Activated CD8-positive, alpha-beta T cell treated with anti-CD3 and anti-CD28 coated beads for 36 hours (primary cell): ENCODE data around the gene FOXC1. TPM values are rescaled to one million over a fixed set of nuclear protein-coding genes. Genes with fewer than 3 reads are reported as not detected.
A peak's percentile ranks its signal among the peaks of the same experiment; 100 is the strongest.

ENCODE experiments used
- ATAC-seq: fragments of 200-7000 bp; cut with Tn5 transposase; one replicate; pipeline ENCODE4 v1.10.0; 2021; ENCODE audit warnings: mild to moderate bottlenecking, moderate library complexity
- CTCF ChIA-PET: fragments of 350-600 bp; sonication (Branson Sonifier 250); formaldehyde crosslinking; loops from one replicate; lab custom pipeline; 2021; ENCODE audit warnings: antibody characterized with exemption; lab: Charles Lee
- POLR2A ChIA-PET: fragments of 350-600 bp; sonication (Branson Sonifier 250); formaldehyde crosslinking; loops from one replicate; lab custom pipeline; 2021; ENCODE audit warnings: antibody characterized with exemption; lab: Charles Lee
- DNase-seq: peaks from one replicate; pipeline ENCODE4 v3.0.0-alpha.2; 2020
- H3K27ac Mint-ChIP-seq: one replicate; pipeline ENCODE4 v1.8.0; 2021; ENCODE audit warnings: mild to moderate bottlenecking, mixed read lengths
- H3K27me3 Mint-ChIP-seq: one replicate; pipeline ENCODE4 v1.8.0; 2021; ENCODE audit warnings: mixed read lengths
- H3K36me3 Mint-ChIP-seq: one replicate; pipeline ENCODE4 v1.8.0; 2021; ENCODE audit warnings: low read depth, mixed read lengths
- H3K4me1 Mint-ChIP-seq: one replicate; pipeline ENCODE4 v1.8.0; 2021; ENCODE audit warnings: low read depth, mixed read lengths
- H3K4me3 Mint-ChIP-seq: one replicate; pipeline ENCODE4 v1.8.0; 2021; ENCODE audit warnings: mild to moderate bottlenecking, moderate library complexity, mixed read lengths
- H3K9me3 Mint-ChIP-seq: one replicate; pipeline ENCODE4 v1.8.0; 2021; ENCODE audit warnings: mixed read lengths
- intact Hi-C: fragments of 100-400 bp; cut with micrococcal nuclease; formaldehyde crosslinking; loops from one replicate; pipeline ENCODE4 v1.10.0; 2022
- total RNA-seq, 2 experiments: library from RNA; stranded (reverse); gene quantifications; one replicate each; pipeline ENCODE4 v1.2.3, GENCODE V29; 2021
- TF ChIP-seq, protein P1 (sequence below): fragments of 200-600 bp; IDR thresholded peaks from one replicate; pipeline ENCODE4 v1.8.0; 2022; ENCODE audit warnings: antibody characterized with exemption, mild to moderate bottlenecking

Gene FOXC1
- total RNA-seq, 2 experiments from 2014 or later = 0.16 TPM; not detected in 1

DNA sequence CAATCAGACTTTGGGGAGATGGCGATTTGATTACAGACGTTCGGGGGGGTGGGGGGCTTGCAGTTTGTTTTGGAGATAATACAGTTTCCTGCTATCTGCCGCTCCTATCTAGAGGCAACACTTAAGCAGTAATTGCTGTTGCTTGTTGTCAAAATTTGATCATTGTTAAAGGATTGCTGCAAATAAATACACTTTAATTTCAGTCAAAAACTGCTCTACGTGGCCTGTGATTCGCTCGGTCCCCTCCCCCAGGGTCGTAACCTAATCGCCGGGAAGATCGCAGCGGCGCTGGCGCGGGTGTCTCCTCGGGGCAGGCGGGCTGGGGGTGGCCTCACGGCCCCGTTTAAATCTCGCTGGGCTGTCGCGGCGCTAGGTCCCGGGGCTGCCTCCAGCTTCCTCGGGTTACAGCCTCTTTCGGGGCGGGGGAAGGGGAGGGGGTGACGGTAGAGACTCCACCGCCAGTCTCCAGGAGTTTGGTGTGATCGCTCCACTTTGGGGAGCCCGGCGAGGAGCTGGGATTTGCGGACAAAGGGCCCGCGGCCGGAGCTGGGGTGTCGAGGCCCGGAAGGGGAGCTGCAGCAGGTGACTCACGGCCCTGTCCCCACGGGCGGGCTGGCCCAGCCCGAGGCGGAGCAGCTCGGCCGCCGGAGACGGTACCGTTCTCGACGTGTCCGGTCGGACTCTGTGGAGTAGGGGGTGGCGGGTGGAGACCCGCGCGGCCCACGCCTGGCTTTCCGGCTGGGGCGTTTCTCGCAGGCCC lies 4.2 kb downstream of the FOXC1 start:
- ATAC-seq = no peak

DNA sequence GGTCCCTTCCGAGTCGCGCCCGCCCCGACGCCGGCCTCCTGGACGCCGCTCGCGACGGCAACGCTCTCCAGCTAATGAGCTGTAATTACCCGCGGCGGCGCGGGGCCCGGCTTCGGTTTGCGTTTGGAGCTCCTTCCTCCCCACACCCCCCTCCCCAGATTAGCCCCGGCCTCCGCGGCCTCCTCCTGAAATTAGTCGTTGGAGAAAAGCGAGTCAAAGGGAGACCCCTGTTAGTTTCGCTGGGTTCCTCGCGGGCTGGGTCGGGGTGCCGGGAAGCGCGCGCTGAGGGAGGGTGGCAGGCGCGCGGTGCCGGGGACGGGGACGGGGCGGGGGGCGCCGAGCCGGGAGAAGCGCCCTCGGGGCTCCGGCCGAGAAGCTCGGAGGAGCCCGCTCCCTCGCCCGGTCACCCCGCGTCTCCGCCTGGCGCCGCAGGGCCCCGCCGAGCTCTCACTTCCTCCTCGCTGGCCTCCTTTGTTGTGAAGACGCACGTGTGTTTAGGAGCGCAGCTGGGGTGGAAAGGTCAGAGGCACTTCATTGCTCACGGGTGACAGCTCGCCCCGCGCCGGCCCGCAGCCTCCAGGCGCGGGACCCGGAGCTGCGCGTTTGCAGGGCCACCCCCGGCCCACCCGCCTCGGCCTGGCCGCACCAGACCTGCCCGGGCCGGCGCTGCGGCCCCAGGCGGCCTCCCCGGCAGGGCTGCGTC lies 4.9 kb downstream of the FOXC1 start:
- Mint-ChIP-seq H3K36me3 (no peaks in the 10 kb centered on the region), H3K27me3 (peaks cover 55% of the 10 kb centered on the region), H3K4me1 (peaks cover 9% of the 10 kb centered on the region), H3K4me3 (no peak overlapping the region), H3K27ac (no peak overlapping the region), H3K9me3 (no peaks in the 10 kb centered on the region)
- TF ChIP-seq, protein P1, sequence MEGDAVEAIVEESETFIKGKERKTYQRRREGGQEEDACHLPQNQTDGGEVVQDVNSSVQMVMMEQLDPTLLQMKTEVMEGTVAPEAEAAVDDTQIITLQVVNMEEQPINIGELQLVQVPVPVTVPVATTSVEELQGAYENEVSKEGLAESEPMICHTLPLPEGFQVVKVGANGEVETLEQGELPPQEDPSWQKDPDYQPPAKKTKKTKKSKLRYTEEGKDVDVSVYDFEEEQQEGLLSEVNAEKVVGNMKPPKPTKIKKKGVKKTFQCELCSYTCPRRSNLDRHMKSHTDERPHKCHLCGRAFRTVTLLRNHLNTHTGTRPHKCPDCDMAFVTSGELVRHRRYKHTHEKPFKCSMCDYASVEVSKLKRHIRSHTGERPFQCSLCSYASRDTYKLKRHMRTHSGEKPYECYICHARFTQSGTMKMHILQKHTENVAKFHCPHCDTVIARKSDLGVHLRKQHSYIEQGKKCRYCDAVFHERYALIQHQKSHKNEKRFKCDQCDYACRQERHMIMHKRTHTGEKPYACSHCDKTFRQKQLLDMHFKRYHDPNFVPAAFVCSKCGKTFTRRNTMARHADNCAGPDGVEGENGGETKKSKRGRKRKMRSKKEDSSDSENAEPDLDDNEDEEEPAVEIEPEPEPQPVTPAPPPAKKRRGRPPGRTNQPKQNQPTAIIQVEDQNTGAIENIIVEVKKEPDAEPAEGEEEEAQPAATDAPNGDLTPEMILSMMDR = no peak
- POLR2A ChIA-PET = interaction anchor here (1.0 kb wide), 1 partner anchor 80 kb away, joined by 3 read pairs; no protein-coding TSS in a partner anchor
- intact Hi-C loops = no loop called here
- DNase-seq = peak; percentile 23
- CTCF ChIA-PET = interaction anchor here (0.9 to 2.5 kb wide), 5 partner anchors 10 to 489 kb away, joined by 3 to 8 read pairs (median 3); no protein-coding TSS in a partner anchor
- ATAC-seq = no peak

More for the DNA sequence above, 4.2 kb downstream of the FOXC1 start:
- POLR2A ChIA-PET = interaction anchor here (1.0 kb wide), 1 partner anchor 81 kb away, joined by 3 read pairs; no protein-coding TSS in a partner anchor
- CTCF ChIA-PET = interaction anchor here (0.9 to 2.5 kb wide), 4 partner anchors 11 to 490 kb away, joined by 3 to 8 read pairs (median 4); no protein-coding TSS in a partner anchor
- no peaks in the 10 kb centered on the region for H3K9me3 Mint-ChIP-seq
- H3K4me3 Mint-ChIP-seq = no peak overlapping the region
- DNase-seq = no peak
- TF ChIP-seq, protein P1 = no peak
- intact Hi-C loops = no loop called here
- H3K27me3 Mint-ChIP-seq = peaks cover 57% of the 10 kb centered on the region
- H3K36me3 Mint-ChIP-seq = no peaks in the 10 kb centered on the region
- no peak overlapping the region for H3K27ac Mint-ChIP-seq
- H3K4me1 Mint-ChIP-seq = peaks cover 11% of the 10 kb centered on the region

DNA sequence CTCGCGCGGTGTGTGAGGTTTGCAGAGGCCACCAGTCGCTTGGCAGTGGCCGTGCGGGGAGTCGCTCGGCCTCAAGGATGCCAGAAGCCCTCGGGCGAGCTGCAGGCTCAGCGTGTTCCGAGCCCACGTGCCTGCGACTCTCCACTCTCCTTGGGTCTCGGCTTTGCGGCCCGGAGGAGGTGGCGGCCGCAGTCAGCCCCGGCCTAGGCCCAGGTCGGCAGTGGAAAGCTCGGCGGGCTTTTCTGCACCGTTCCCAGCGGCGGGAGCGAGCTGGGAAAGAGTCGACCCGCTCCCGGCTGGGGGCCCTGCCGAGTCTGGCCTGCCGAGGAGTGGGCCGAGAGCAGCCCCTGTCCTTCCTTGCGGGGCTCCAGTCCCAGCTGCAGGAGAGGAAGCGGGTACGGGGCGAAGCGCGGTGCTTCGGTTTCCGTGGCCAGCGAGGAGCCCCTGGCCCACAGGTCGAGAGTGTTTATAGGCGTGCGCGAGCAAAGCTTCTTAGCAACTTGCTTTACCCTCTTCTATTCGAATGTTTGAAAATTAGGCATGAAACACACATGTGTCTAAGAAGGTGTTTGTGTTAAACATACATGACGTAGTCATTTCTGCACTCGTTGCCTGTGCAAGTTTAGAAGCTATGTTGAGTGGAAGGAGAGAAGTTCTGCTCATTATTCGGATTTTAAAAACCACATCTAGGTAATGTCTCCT lies 5.6 kb downstream of the FOXC1 start:
- peaks cover 55% of the 10 kb centered on the region for H3K27me3 Mint-ChIP-seq
- intact Hi-C loops = no loop called here
- H3K27ac Mint-ChIP-seq = no peak overlapping the region
- POLR2A ChIA-PET = no interaction called here
- ATAC-seq (no peak), DNase-seq (no peak)
- H3K36me3 Mint-ChIP-seq = no peaks in the 10 kb centered on the region
- TF ChIP-seq, protein P1 = no peak
- H3K4me3 Mint-ChIP-seq = no peak overlapping the region
- H3K9me3 Mint-ChIP-seq = no peaks in the 10 kb centered on the region
- CTCF ChIA-PET = interaction anchor here (0.8 to 2.5 kb wide), 8 partner anchors 8 to 1019 kb away, joined by 3 to 8 read pairs (median 3); no protein-coding TSS in a partner anchor
- peaks cover 9% of the 10 kb centered on the region for H3K4me1 Mint-ChIP-seq

DNA sequence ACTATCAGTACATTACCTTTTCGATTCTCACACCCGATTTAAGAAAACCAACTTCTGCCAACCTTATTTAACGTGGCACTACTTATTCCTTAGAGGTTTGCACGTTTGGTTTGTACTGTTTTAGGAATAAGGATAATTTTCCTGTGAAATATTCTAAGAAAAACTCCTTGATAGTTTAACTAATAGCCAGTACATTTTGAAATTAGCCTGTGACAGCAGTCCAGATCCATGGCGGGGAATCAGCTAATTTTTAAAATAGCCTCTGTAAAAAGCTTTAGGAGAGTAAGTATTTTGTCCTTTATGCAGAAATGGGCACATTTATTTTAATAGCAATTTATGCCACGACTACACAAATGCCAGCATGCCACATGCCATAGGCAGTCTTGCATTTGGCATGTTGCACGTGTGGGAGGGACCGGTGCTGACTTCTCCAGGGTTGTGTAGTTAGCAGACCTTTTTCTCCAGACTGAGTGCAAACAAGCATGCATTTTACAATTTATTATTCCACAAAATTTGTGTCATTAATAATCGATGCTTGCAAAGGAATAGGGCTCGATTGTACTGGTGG lies 6.2 kb downstream of the FOXC1 start:
- Mint-ChIP-seq H3K36me3 (no peaks in the 10 kb centered on the region), H3K27me3 (peaks cover 53% of the 10 kb centered on the region), H3K4me3 (no peak overlapping the region), H3K9me3 (no peaks in the 10 kb centered on the region), H3K4me1 (peaks cover 6% of the 10 kb centered on the region), H3K27ac (no peak overlapping the region)
- ATAC-seq = no peak
- ChIA-PET POLR2A (no interaction called here), CTCF (interaction anchor here (0.8 to 2.5 kb wide), 5 partner anchors 9 to 1019 kb away, joined by 3 to 8 read pairs (median 3); no protein-coding TSS in a partner anchor)
- TF ChIP-seq, protein P1 = no peak
- intact Hi-C loops = no loop called here
- no peak for DNase-seq
